Measurements from ENCODE around the gene PPP2R2B.

The PPP2R2B gene

GRCh38 chr5:146778795-146779194, 99.8 kb downstream of the PPP2R2B start:
- DNase-seq = no peak

GRCh38 chr5:146778261-146778660, 100.3 kb downstream of the PPP2R2B start:
- no peak for DNase-seq

- no peak for DNase-seq
Measured at GRCh38 chr5:146772881-146773466, 105.6 kb downstream of the PPP2R2B start.

- DNase-seq = no peak
Measured at GRCh38 chr5:146770980-146771379, 107.6 kb downstream of the PPP2R2B start.

- DNase-seq = no peak
Measured at GRCh38 chr5:146770546-146770945, 108.0 kb downstream of the PPP2R2B start.

- no peak for DNase-seq
Measured at GRCh38 chr5:146767534-146767933, 111.0 kb downstream of the PPP2R2B start.

GRCh38 chr5:146766013-146766412, 112.5 kb downstream of the PPP2R2B start:
- DNase-seq = no peak

- no peak for DNase-seq
Measured at GRCh38 chr5:146765089-146765832, 113.3 kb downstream of the PPP2R2B start.

GRCh38 chr5:146762830-146763229, 115.7 kb downstream of the PPP2R2B start:
- no peak for DNase-seq

GRCh38 chr5:146761811-146762210, 116.7 kb downstream of the PPP2R2B start:
- DNase-seq = no peak

GRCh38 chr5:146758938-146759337, 119.6 kb downstream of the PPP2R2B start:
- no peak for DNase-seq

- DNase-seq = no peak
Measured at GRCh38 chr5:146758076-146758475, 120.5 kb downstream of the PPP2R2B start.

- DNase-seq = no peak
Measured at GRCh38 chr5:146756546-146756945, 122.0 kb downstream of the PPP2R2B start.

- DNase-seq = no peak
Measured at GRCh38 chr5:146755793-146756192, 122.8 kb downstream of the PPP2R2B start.

- DNase-seq = no peak
Measured at GRCh38 chr5:146754621-146755020, 123.9 kb downstream of the PPP2R2B start.

GRCh38 chr5:146753641-146754040, 124.9 kb downstream of the PPP2R2B start:
- no peak for DNase-seq

- peak; percentile 52 for DNase-seq
Measured at GRCh38 chr5:146751781-146752401, 126.7 kb downstream of the PPP2R2B start.

GRCh38 chr5:146751054-146751453, 127.5 kb downstream of the PPP2R2B start:
- no peak for DNase-seq

- no peak for DNase-seq
Measured at GRCh38 chr5:146748533-146748932, 130.0 kb downstream of the PPP2R2B start.

- no peak for DNase-seq
Measured at GRCh38 chr5:146745931-146746577, 132.5 kb downstream of the PPP2R2B start.

GRCh38 chr5:146744068-146744745, 134.3 kb downstream of the PPP2R2B start:
- no peak for DNase-seq

GRCh38 chr5:146734936-146735577, 143.5 kb downstream of the PPP2R2B start:
- DNase-seq = no peak

- DNase-seq = no peak
Measured at GRCh38 chr5:146732962-146733361, 145.6 kb downstream of the PPP2R2B start.
